ENCODE results near the gene LRMDA.

Gene LRMDA

GRCh38 chr10:76353237-76353851 lies 921.9 kb downstream of the LRMDA start:
- H3K4me3 ChIP-seq (ENCODE audit: low read depth, low read length) = no peak overlapping the region
- no peak for TF ChIP-seq CTCF (IDR thresholded peaks at IDR 0.05; ENCODE audit: low read depth, low read length, missing control alignments)
- no peak for DNase-seq (ENCODE audit: low read depth)

- no peak for TF ChIP-seq CTCF (IDR thresholded peaks at IDR 0.05; ENCODE audit: low read depth, low read length, missing control alignments)
- H3K4me3 ChIP-seq (ENCODE audit: low read depth, low read length) = no peak overlapping the region
- DNase-seq (ENCODE audit: low read depth) = no peak
Observed at GRCh38 chr10:76354212-76354738, 922.9 kb downstream of the LRMDA start.

- DNase-seq (ENCODE audit: low read depth) = no peak
- no peak for TF ChIP-seq CTCF (IDR thresholded peaks at IDR 0.05; ENCODE audit: low read depth, low read length, missing control alignments)
- H3K4me3 ChIP-seq (ENCODE audit: low read depth, low read length) = no peak overlapping the region
Observed at GRCh38 chr10:76354921-76355320, 923.5 kb downstream of the LRMDA start.

GRCh38 chr10:76356557-76356956 lies 925.1 kb downstream of the LRMDA start:
- no peak for TF ChIP-seq CTCF (IDR thresholded peaks at IDR 0.05; ENCODE audit: low read depth, low read length, missing control alignments)
- DNase-seq (ENCODE audit: low read depth) = no peak
- no peak overlapping the region for H3K4me3 ChIP-seq (ENCODE audit: low read depth, low read length)

- TF ChIP-seq CTCF (IDR thresholded peaks at IDR 0.05; ENCODE audit: low read depth, low read length, missing control alignments) = no peak
- no peak overlapping the region for H3K4me3 ChIP-seq (ENCODE audit: low read depth, low read length)
- DNase-seq (ENCODE audit: low read depth) = no peak
Observed at GRCh38 chr10:76357726-76358415, 926.4 kb downstream of the LRMDA start.

- no peak for DNase-seq (ENCODE audit: low read depth)
- TF ChIP-seq CTCF (IDR thresholded peaks at IDR 0.05; ENCODE audit: low read depth, low read length, missing control alignments) = no peak
Observed at GRCh38 chr10:76358743-76359395, 927.4 kb downstream of the LRMDA start.

More at GRCh38 chr10:76358743-76359395, 927.4 kb downstream of the LRMDA start:
- H3K4me3 ChIP-seq (ENCODE audit: low read depth, low read length) = no peak overlapping the region
